Peyer's patch (tissue), 4 donors: ENCODE data around the gene LMX1B.

Source experiments
- POLR2A ChIP-seq, 2 donors: fragments of 450-650 bp; IDR thresholded peaks; one replicate each; pipeline ENCODE4 v1.5.1; 2017; ENCODE audit warnings: antibody characterized with exemption in 2 of 2, mild to moderate bottlenecking in 2 of 2, moderate library complexity in 2 of 2
- TF ChIP-seq, protein P1 (sequence below), 6 experiments: fragments of 450-650 bp in 4 of 6; fragments of 200-600 bp in 2 of 6; sonication (generic) in 1 of 6; IDR thresholded peaks; one replicate each; pipeline ENCODE4 v1.5.1; 2017 to 2019; ENCODE audit warnings: antibody characterized with exemption in 6 of 6, mild to moderate bottlenecking in 3 of 6, moderate library complexity in 1 of 6

DNA sequence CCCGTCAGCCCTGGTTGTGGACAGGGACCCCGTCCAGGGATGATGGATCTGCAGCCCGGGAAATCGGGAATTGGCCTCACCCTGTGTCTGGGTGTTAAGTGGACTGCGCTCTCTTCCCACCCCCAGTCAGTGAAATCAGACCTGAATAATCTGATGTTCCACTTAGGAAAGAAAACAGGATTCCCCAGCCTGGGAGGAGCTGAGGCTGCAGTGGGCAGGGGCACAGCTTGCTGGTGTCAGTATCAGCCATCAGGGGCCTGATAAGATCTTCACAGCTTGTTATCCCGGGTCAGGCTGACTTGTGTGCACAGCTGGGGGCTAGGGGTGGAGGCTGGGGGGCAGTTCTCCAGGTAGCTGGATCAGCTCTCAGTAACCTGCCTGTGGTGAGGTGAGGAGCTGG, 29.1 kb downstream of the LMX1B start:
- TF ChIP-seq, protein P1, sequence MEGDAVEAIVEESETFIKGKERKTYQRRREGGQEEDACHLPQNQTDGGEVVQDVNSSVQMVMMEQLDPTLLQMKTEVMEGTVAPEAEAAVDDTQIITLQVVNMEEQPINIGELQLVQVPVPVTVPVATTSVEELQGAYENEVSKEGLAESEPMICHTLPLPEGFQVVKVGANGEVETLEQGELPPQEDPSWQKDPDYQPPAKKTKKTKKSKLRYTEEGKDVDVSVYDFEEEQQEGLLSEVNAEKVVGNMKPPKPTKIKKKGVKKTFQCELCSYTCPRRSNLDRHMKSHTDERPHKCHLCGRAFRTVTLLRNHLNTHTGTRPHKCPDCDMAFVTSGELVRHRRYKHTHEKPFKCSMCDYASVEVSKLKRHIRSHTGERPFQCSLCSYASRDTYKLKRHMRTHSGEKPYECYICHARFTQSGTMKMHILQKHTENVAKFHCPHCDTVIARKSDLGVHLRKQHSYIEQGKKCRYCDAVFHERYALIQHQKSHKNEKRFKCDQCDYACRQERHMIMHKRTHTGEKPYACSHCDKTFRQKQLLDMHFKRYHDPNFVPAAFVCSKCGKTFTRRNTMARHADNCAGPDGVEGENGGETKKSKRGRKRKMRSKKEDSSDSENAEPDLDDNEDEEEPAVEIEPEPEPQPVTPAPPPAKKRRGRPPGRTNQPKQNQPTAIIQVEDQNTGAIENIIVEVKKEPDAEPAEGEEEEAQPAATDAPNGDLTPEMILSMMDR (IDR thresholded peaks at IDR 0.05), result no peak
- TF ChIP-seq POLR2A (IDR thresholded peaks at IDR 0.05), result no peak
